ENCODE data around the gene FLYWCH2.

FLYWCH2 gene

GRCh38 chr16:2853531-2854073, 29.4 kb upstream of the FLYWCH2 start:
- no peak for DNase-seq (ENCODE audit: extremely low read depth in 1 of 2, low read depth in 1 of 2)

GRCh38 chr16:2854700-2855309, 28.2 kb upstream of the FLYWCH2 start:
- no peak for DNase-seq (ENCODE audit: extremely low read depth in 1 of 2, low read depth in 1 of 2)

GRCh38 chr16:2855536-2855935, 27.5 kb upstream of the FLYWCH2 start:
- no peak for DNase-seq (ENCODE audit: extremely low read depth in 1 of 2, low read depth in 1 of 2)

- DNase-seq (ENCODE audit: extremely low read depth in 1 of 2, low read depth in 1 of 2) = no peak
These were observed 26.8 kb upstream of the FLYWCH2 start for GRCh38 chr16:2856061-2856670.

- no peak for DNase-seq (ENCODE audit: extremely low read depth in 1 of 2, low read depth in 1 of 2)
These were observed 26.1 kb upstream of the FLYWCH2 start for GRCh38 chr16:2856686-2857450.

- no peak for DNase-seq (ENCODE audit: extremely low read depth in 1 of 2, low read depth in 1 of 2)
These were observed 25.4 kb upstream of the FLYWCH2 start, which contains the start of gene PRSS22 for GRCh38 chr16:2857451-2858244. Gene PRSS22, minus strand, starts transcription at chr16:2858170. Its CDS starts 66 bp downstream, at chr16:2858104.

- DNase-seq (ENCODE audit: extremely low read depth in 1 of 2, low read depth in 1 of 2) = no peak
These were observed 24.6 kb upstream of the FLYWCH2 start for GRCh38 chr16:2858245-2859025.

GRCh38 chr16:2859686-2860265, 23.2 kb upstream of the FLYWCH2 start:
- no peak for DNase-seq (ENCODE audit: extremely low read depth in 1 of 2, low read depth in 1 of 2)

- DNase-seq (ENCODE audit: extremely low read depth in 1 of 2, low read depth in 1 of 2) = no peak
These were observed 22.0 kb upstream of the FLYWCH2 start for GRCh38 chr16:2860826-2861567.

GRCh38 chr16:2865651-2866050, 17.4 kb upstream of the FLYWCH2 start:
- no peak for DNase-seq (ENCODE audit: extremely low read depth in 1 of 2, low read depth in 1 of 2)

- DNase-seq (ENCODE audit: extremely low read depth in 1 of 2, low read depth in 1 of 2) = no peak
These were observed 16.6 kb upstream of the FLYWCH2 start for GRCh38 chr16:2866431-2866830.

- no peak for DNase-seq (ENCODE audit: extremely low read depth in 1 of 2, low read depth in 1 of 2)
These were observed 15.4 kb upstream of the FLYWCH2 start for GRCh38 chr16:2867661-2867986.

- DNase-seq (ENCODE audit: extremely low read depth in 1 of 2, low read depth in 1 of 2) = peak; percentile 91 to 95
These were observed 14.8 kb upstream of the FLYWCH2 start for GRCh38 chr16:2867987-2868789.

- DNase-seq (ENCODE audit: extremely low read depth in 1 of 2, low read depth in 1 of 2) = no peak
These were observed 11.1 kb upstream of the FLYWCH2 start for GRCh38 chr16:2871926-2872325.

GRCh38 chr16:2874032-2874911, 8.7 kb upstream of the FLYWCH2 start:
- no peak for DNase-seq (ENCODE audit: extremely low read depth in 1 of 2, low read depth in 1 of 2)

GRCh38 chr16:2874912-2875362, 8.1 kb upstream of the FLYWCH2 start:
- DNase-seq (ENCODE audit: extremely low read depth in 1 of 2, low read depth in 1 of 2) = peak; percentile 42 to 55

GRCh38 chr16:2879854-2880508, 3.0 kb upstream of the FLYWCH2 start:
- DNase-seq (ENCODE audit: extremely low read depth in 1 of 2, low read depth in 1 of 2) = no peak

Data from stimulated activated CD8-positive, alpha-beta memory T cell treated with anti-CD3 and anti-CD28 coated beads, Interleukin-7, amount 100 ng/mL, for 48 hours (primary cell).